HepG2 (cell line): ENCODE measurements around the gene DNM3. TPM values are rescaled to one million over a fixed set of nuclear protein-coding genes. Genes with fewer than 3 reads are reported as not detected.

Experiments
- ATAC-seq: fragments of 200-7000 bp; cut with Tn5 transposase; 3 replicates; pipeline ENCODE4 v1.9.1; 2020; ENCODE audit warnings: mild to moderate bottlenecking, moderate library complexity
- BruUV-seq: library from RNA; stranded (reverse); fragments of 400-500 nt; replicated peaks from 2 replicates; lab custom pipeline; 2021; lab: Mats Ljungman, UMichigan
- CTCF ChIA-PET: fragments of 300-600 bp; formaldehyde crosslinking; extraction: SDS; loops from one replicate; lab custom pipeline; 2021; ENCODE audit warnings: low total read pairs, inconsistent platforms, low intra/inter-chr PET ratio; lab: Yijun Ruan, JAX
- POLR2A ChIA-PET: fragments of 350-600 bp; sonication (Branson Sonifier 250); formaldehyde crosslinking; loops from one replicate; lab custom pipeline; 2020; ENCODE audit warnings: antibody characterized with exemption, inconsistent platforms; lab: Yijun Ruan, JAX
- DNase-seq: peaks from one replicate; pipeline ENCODE4 v3.0.0-alpha.2; 2015; ENCODE audit warnings: low spot score
- FAIRE-seq: peaks from 3 replicates; lab custom pipeline; 2011; peaks lifted over from hg19 to GRCh38; lab: Jason Lieb, UNC
- H2AFZ ChIP-seq: one replicate; pipeline ENCODE4 v1.6.1; 2011; ENCODE audit warnings: low read length, inconsistent platforms
- H3K27ac ChIP-seq: fragments of 300-600 bp; 3 replicates; pipeline ENCODE4 v1.8.0; 2011; ENCODE audit warnings: mixed run types, mild to moderate bottlenecking, mixed read lengths, low read length, inconsistent platforms; ENCODE audit not compliant: insufficient read depth; ENCODE audit errors: extremely low read length
- H3K27me3 ChIP-seq, 2 experiments: fragments of 200-600 bp in 1 of 2; 2 replicates in 1 of 2; 3 replicates in 1 of 2; pipeline versions ENCODE4 v1.6.0 to v1.8.0; 2011; ENCODE audit warnings: low read length in 2 of 2, mild to moderate bottlenecking in 2 of 2, moderate library complexity in 2 of 2, inconsistent platforms in 1 of 2; ENCODE audit not compliant: insufficient read depth in 2 of 2, control insufficient read depth in 1 of 2
- H3K36me3 ChIP-seq, 2 experiments: fragments of 200-600 bp in 1 of 2; replicated peaks in 1 of 2; 2 replicates in 1 of 2; 3 replicates in 1 of 2; pipeline versions ENCODE4 v1.5.1 to v1.8.0; 2011; ENCODE audit warnings: low read length in 2 of 2, inconsistent platforms in 1 of 2; ENCODE audit not compliant: insufficient read depth in 2 of 2, control insufficient read depth in 1 of 2
- H3K4me1 ChIP-seq: 2 replicates; pipeline ENCODE4 v1.5.1; 2012; ENCODE audit warnings: low read length, inconsistent platforms; ENCODE audit not compliant: insufficient read depth
- H3K4me2 ChIP-seq: 2 replicates; pipeline ENCODE4 v1.6.0; 2011; ENCODE audit warnings: low read depth, low read length, inconsistent platforms
- H3K4me3 ChIP-seq, 3 experiments: fragments of 200-600 bp in 1 of 3; sonication (generic), shearing (Covaris generic) in 1 of 3; replicated peaks in 1 of 3; 2 replicates each; pipeline ENCODE4 v1.5.1; 2011 to 2016; ENCODE audit warnings: low read length in 3 of 3, inconsistent platforms in 2 of 3, low read depth in 2 of 3, mild to moderate bottlenecking in 2 of 3, control low read depth in 1 of 3, mixed read lengths in 1 of 3; ENCODE audit not compliant: insufficient read depth in 1 of 3
- H3K79me2 ChIP-seq: one replicate; pipeline ENCODE4 v1.6.1; 2011; ENCODE audit warnings: low read length, inconsistent platforms; ENCODE audit not compliant: insufficient read depth
- H3K9ac ChIP-seq: 2 replicates; pipeline ENCODE4 v1.6.0; 2011; ENCODE audit warnings: mild to moderate bottlenecking, low read depth, low read length, inconsistent platforms; ENCODE audit not compliant: insufficient read depth
- H3K9me3 ChIP-seq: 2 replicates; pipeline ENCODE4 v1.5.1; 2012; ENCODE audit warnings: mild to moderate bottlenecking, low read length
- H4K20me1 ChIP-seq: 2 replicates; pipeline ENCODE4 v1.6.0; 2011; ENCODE audit warnings: inconsistent platforms, mild to moderate bottlenecking, low read length, moderate library complexity; ENCODE audit not compliant: insufficient read depth
- BHLHE40 ChIP-seq: IDR thresholded peaks from 2 replicates; pipeline ENCODE4 v1.6.1; 2011; ENCODE audit warnings: low read length, improper control_type of control experiment
- FIP1L1 ChIP-seq: fragments of 200-400 bp; formaldehyde crosslinking; IDR thresholded peaks from 2 replicates; pipeline ENCODE4 v1.6.1; 2018; ENCODE audit warnings: low read depth, mild to moderate bottlenecking, low read length, moderate library complexity, borderline replicate concordance; ENCODE audit not compliant: insufficient read depth
- FUBP1 ChIP-seq: sonication (generic); formaldehyde crosslinking; IDR thresholded peaks from 2 replicates; pipeline ENCODE4 v1.5.1; 2020; ENCODE audit warnings: missing genetic modification reagents, mild to moderate bottlenecking, borderline replicate concordance
- GLMP ChIP-seq: sonication (generic); formaldehyde crosslinking; IDR thresholded peaks from 2 replicates; pipeline ENCODE4 v1.9.0; 2021; ENCODE audit warnings: missing genetic modification reagents, mild to moderate bottlenecking, borderline replicate concordance
- KDM1A ChIP-seq: IDR thresholded peaks from 2 replicates; pipeline ENCODE4 v1.6.1; 2016; ENCODE audit warnings: missing compliant biosample characterization
- SP4 ChIP-seq: sonication (generic); formaldehyde crosslinking; IDR thresholded peaks from 2 replicates; pipeline ENCODE4 v1.8.1; 2023; ENCODE audit warnings: mild to moderate bottlenecking, missing genetic modification reagents
- WIZ ChIP-seq: sonication (generic); formaldehyde crosslinking; IDR thresholded peaks from 2 replicates; pipeline ENCODE4 v1.5.1; 2020; ENCODE audit warnings: mild to moderate bottlenecking, missing genetic modification reagents
- ZFP36L1 ChIP-seq: sonication (generic); formaldehyde crosslinking; IDR thresholded peaks from 2 replicates; pipeline ENCODE4 v1.8.0; 2022; ENCODE audit warnings: mild to moderate bottlenecking, missing genetic modification reagents, moderate library complexity
- ZIK1 ChIP-seq: sonication (generic); formaldehyde crosslinking; IDR thresholded peaks from 2 replicates; pipeline ENCODE4 v1.5.0; 2020; ENCODE audit warnings: mild to moderate bottlenecking, low read depth, missing genetic modification reagents, borderline replicate concordance
- ZNF280D ChIP-seq: sonication (generic); formaldehyde crosslinking; IDR thresholded peaks from 2 replicates; pipeline ENCODE4 v1.5.1; 2020; ENCODE audit warnings: mild to moderate bottlenecking, missing genetic modification reagents
- ZNF510 ChIP-seq: sonication (generic); formaldehyde crosslinking; IDR thresholded peaks from 2 replicates; pipeline ENCODE4 v1.4.0; 2020; ENCODE audit warnings: low read depth, mild to moderate bottlenecking, missing genetic modification reagents
- WGBS: methylation state at CpG from one replicate; pipeline ENCODE4 v1.1.6; 2017; ENCODE audit warnings: low lambda C conversion rate; 5-methylcytosine and 5-hydroxymethylcytosine counted together
- in situ Hi-C: cut with HindIII; loops from 2 replicates; pipeline ENCODE4 v1.10.0; 2017; ENCODE audit warnings: low pct_unique_long_range_greater_than_20kb; ENCODE audit not compliant: extremely low pct_ligation_motif_present
- intact Hi-C: fragments of 100-400 bp; cut with micrococcal nuclease; formaldehyde crosslinking; loops from one replicate; pipeline ENCODE4 v1.10.0; 2022; ENCODE audit not compliant: unreplicated experiment
- polyA plus RNA-seq, 8 experiments: library from polyadenylated mRNA; depleted of rRNA in 3 of 8; stranded (reverse) in 7 of 8; unstranded in 1 of 8; fragments of >200 nt; fragmentation: Illumina TruSeq in 4 of 8; extraction: Trizol in 4 of 8; gene quantifications; 2 replicates each; pipeline versions ENCODE4 v1.2.1 to v1.2.3, GENCODE V29; 2011 to 2016; ENCODE audit warnings: low read depth in 4 of 8, missing spikeins in 1 of 8, mixed read lengths in 1 of 8; ENCODE audit not compliant: insufficient read depth in 1 of 8
- total RNA-seq, 5 experiments: library from RNA; depleted of rRNA; stranded (reverse); fragments of >200 nt; fragmentation: Illumina TruSeq; extraction: Trizol; gene quantifications; 2 replicates each; pipeline ENCODE4 v1.2.3, GENCODE V29; 2016; ENCODE audit warnings: low read depth in 1 of 5

Gene DNM3
- total and polyA plus RNA-seq, 2 of the 13 experiments (the other 11 are each of a cell fraction or from before 2014, with no cell fraction given): 0.05 TPM; not detected in 1

- CTCF ChIA-PET: no interaction called here
- H3K4me1 ChIP-seq: no peaks in the 10 kb centered on the region
- H3K4me2 ChIP-seq: no peak overlapping the region
- in situ Hi-C loops (no loop called here), intact Hi-C loops (no loop called here)
- no peak overlapping the region for H3K27ac ChIP-seq
- no peaks in the 10 kb centered on the region for H3K27me3 ChIP-seq
- TF ChIP-seq GLMP (CRISPR knock-in tag): no peak
- TF ChIP-seq FUBP1: no peak
- TF ChIP-seq ZFP36L1: no peak
- no peak for TF ChIP-seq BHLHE40
- no peak for TF ChIP-seq KDM1A (CRISPR knock-in tag)
- H3K36me3 ChIP-seq: no peaks in the 10 kb centered on the region
- H3K9me3 ChIP-seq: no peaks in the 10 kb centered on the region
- no peak for ATAC-seq
- H4K20me1 ChIP-seq: no peaks in the 10 kb centered on the region
- DNase-seq: no peak
- H3K79me2 ChIP-seq: no peaks in the 10 kb centered on the region
- FAIRE-seq: no peak
- H3K4me3 ChIP-seq: no peak overlapping the region
- BruUV-seq: no TSS peak
- WGBS: 1% methylated on average over 2 of the region's 2 CpGs
- H2AFZ ChIP-seq: no peak overlapping the region
- POLR2A ChIA-PET: no interaction called here
- H3K9ac ChIP-seq: no peak overlapping the region
Observed at GRCh38 chr1:172148213-172148612, 306.9 kb downstream of the DNM3 start.

- intact Hi-C loops: no loop called here
- FAIRE-seq: no peak
- in situ Hi-C loops: no loop called here
- no peaks in the 10 kb centered on the region for H3K36me3 ChIP-seq
- H3K27me3 ChIP-seq: no peaks in the 10 kb centered on the region
- no peak for ATAC-seq
- no peak overlapping the region for H3K27ac ChIP-seq
- POLR2A ChIA-PET: no interaction called here
- H3K9ac ChIP-seq: no peak overlapping the region
- no peaks in the 10 kb centered on the region for H4K20me1 ChIP-seq
- H3K4me1 ChIP-seq: no peaks in the 10 kb centered on the region
- no peak overlapping the region for H2AFZ ChIP-seq
- DNase-seq: no peak
- no TSS peak for BruUV-seq
- no peaks in the 10 kb centered on the region for H3K79me2 ChIP-seq
- no peak overlapping the region for H3K4me2 ChIP-seq
- H3K9me3 ChIP-seq: no peaks in the 10 kb centered on the region
- H3K4me3 ChIP-seq: no peak overlapping the region
- CTCF ChIA-PET: no interaction called here
- TF ChIP-seq ZNF510 (no peak), WIZ (CRISPR knock-in tag) (no peak), SP4 (CRISPR knock-in tag) (no peak), ZIK1 (CRISPR knock-in tag) (no peak), ZNF280D (CRISPR knock-in tag) (no peak), FIP1L1 (no peak)
Observed at GRCh38 chr1:172148707-172149106, 307.4 kb downstream of the DNM3 start.
